H1 (cell line): Measurements from ENCODE around the gene PRDM15. TPM values are rescaled to one million over a fixed set of nuclear protein-coding genes. Genes with fewer than 3 reads are reported as not detected.

Experiments used
- ATF2 ChIP-seq: IDR thresholded peaks from 2 replicates; pipeline ENCODE4 v1.6.1; 2012; ENCODE audit warnings: low read length, inconsistent platforms
- CEBPB ChIP-seq: IDR thresholded peaks from 2 replicates; pipeline ENCODE4 v1.6.1; 2012; ENCODE audit warnings: low read depth, low read length
- CHD7 ChIP-seq: fragments of 300-600 bp; sonication (generic); IDR thresholded peaks from 2 replicates; pipeline ENCODE4 v1.7.1; 2012; ENCODE audit warnings: low read length, moderate library complexity, mild to moderate bottlenecking, inconsistent platforms; ENCODE audit not compliant: insufficient replicate concordance
- GABPA ChIP-seq: IDR thresholded peaks from 2 replicates; pipeline ENCODE4 v1.6.1; 2011; ENCODE audit warnings: mild to moderate bottlenecking, low read length, moderate library complexity, borderline replicate concordance; ENCODE audit not compliant: insufficient read depth
- KDM1A ChIP-seq: fragments of 200-600, 300-600 bp; sonication (generic); IDR thresholded peaks from 2 replicates; pipeline ENCODE4 v1.7.1; 2016; ENCODE audit warnings: mild to moderate bottlenecking, low read length, borderline replicate concordance
- MAFK ChIP-seq: IDR thresholded peaks from 2 replicates; pipeline ENCODE4 v1.6.1; 2012; ENCODE audit warnings: low read depth, mild to moderate bottlenecking, improper control_type of control experiment, low read length
- NANOG ChIP-seq: IDR thresholded peaks from 2 replicates; pipeline ENCODE4 v1.6.1; 2011; ENCODE audit warnings: low read length, low read depth, mild to moderate bottlenecking, inconsistent platforms; ENCODE audit not compliant: insufficient read depth, poor library complexity, severe bottlenecking
- RNF2 ChIP-seq: fragments of 200-900, 300-1000 bp; sonication (generic); IDR thresholded peaks from 2 replicates; pipeline ENCODE4 v1.7.1; 2016; ENCODE audit warnings: borderline replicate concordance, low read depth, mild to moderate bottlenecking, antibody characterized with exemption, low read length; ENCODE audit not compliant: poor library complexity, severe bottlenecking; ENCODE audit errors: missing control alignments
- SIRT6 ChIP-seq: IDR thresholded peaks from one replicate; pipeline ENCODE4 v1.7.1; 2012; ENCODE audit warnings: low read length, inconsistent platforms
- polyA plus RNA-seq, 7 experiments: library from polyadenylated mRNA; depleted of rRNA in 3 of 7; stranded (reverse) in 5 of 7; unstranded in 2 of 7; fragments of >200 nt in 5 of 7; fragments of 200-250 nt in 2 of 7; gene quantifications; 1 replicate in 5 of 7; 2 replicates in 1 of 7; 4 replicates in 1 of 7; pipeline versions ENCODE4 v1.2.1 to v1.2.3, GENCODE V29; 2011 to 2013; ENCODE audit warnings: missing spikeins in 2 of 7, mixed read lengths in 2 of 7
- total RNA-seq: library from RNA; stranded (reverse); fragmentation: NEBNext Ultra II Directional; extraction: Animal tissue kit (Norgen Biotek cat#: 25700); gene quantifications from 2 replicates; pipeline ENCODE4 v1.2.1, GENCODE V29; 2021

PRDM15 gene
- total and polyA plus RNA-seq, 2 of the 8 experiments (the other 6 are each of a cell fraction or from before 2014, with no cell fraction given) = 9.7 to 10.5 TPM

GRCh38 chr21:41763398-41763931, 115.7 kb downstream of the PRDM15 start (continued):
- no peak for TF ChIP-seq CHD7
- no peak for TF ChIP-seq GABPA
- no peak for TF ChIP-seq NANOG
- no peak for TF ChIP-seq CEBPB
- TF ChIP-seq MAFK = no peak
- TF ChIP-seq RNF2 = peak; percentile 68
- no peak for TF ChIP-seq KDM1A
- no peak for TF ChIP-seq SIRT6
- no peak for TF ChIP-seq ATF2
